Ureter (tissue), 1 donor: ENCODE results near the gene XPC. TPM values are rescaled to one million over a fixed set of nuclear protein-coding genes. Genes with fewer than 3 reads are reported as not detected.

Source experiments
- DNase-seq: peaks from one replicate; pipeline ENCODE4 v3.0.0-alpha.2; 2020; ENCODE audit warnings: low spot score
- total RNA-seq: library from RNA; stranded (reverse); gene quantifications from one replicate; pipeline ENCODE4 v1.2.4, GENCODE V29; 2023
- donor health status: DM: yes; HTN: yes; CAD: no.

The XPC gene
- total RNA-seq, 1 donor from 2014 or later = 55.6 TPM

DNA sequence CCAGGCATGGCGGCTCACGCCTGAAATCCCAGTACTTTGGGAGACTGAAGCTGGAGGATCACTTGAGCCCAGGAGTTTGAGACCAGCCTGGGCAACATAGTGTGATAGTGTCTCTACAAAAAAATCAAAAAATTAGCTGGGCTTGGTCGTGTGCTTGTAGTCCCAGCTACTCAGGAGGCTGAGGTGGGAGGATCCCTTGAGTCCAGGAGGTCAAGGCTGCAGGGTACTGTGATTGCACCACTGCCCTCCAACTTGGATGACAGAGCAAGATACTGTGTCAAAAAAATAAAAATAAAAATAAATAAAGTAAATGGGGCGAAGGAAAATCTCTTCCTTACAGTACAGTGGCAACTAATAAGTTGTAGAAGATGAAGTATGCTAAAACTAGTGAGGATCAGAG is 29.8 kb upstream of the XPC start:
- no peak for DNase-seq

DNA sequence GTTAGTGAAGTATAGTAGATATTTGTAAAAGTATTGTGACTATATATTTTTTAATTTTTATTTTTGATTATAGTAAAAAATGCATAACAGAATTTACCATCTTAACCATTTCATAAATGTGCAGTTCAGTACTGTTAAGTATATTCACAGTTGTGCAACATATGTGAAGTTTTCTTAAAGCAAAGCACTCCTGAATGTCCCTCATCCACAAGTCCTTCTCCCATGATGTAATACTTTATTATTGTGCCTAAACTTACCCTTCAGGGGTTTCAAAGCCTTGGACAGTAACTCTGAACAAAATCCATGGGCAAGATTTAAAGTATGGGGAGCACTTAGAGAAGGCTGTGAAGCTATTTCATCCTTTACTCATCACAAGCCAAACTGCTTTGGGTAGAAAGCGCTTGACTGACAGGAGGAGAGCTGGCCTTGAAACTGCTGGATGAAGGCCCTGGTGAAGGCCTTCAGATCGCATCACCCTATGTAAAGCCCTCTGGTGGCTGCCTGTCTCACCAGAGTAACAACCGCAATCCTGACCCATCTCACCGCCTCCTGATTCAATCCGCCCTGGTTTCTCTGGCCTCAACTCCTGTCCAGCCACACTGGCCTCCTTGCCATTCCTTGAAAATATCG is 28.3 kb upstream of the XPC start:
- no peak for DNase-seq

DNA sequence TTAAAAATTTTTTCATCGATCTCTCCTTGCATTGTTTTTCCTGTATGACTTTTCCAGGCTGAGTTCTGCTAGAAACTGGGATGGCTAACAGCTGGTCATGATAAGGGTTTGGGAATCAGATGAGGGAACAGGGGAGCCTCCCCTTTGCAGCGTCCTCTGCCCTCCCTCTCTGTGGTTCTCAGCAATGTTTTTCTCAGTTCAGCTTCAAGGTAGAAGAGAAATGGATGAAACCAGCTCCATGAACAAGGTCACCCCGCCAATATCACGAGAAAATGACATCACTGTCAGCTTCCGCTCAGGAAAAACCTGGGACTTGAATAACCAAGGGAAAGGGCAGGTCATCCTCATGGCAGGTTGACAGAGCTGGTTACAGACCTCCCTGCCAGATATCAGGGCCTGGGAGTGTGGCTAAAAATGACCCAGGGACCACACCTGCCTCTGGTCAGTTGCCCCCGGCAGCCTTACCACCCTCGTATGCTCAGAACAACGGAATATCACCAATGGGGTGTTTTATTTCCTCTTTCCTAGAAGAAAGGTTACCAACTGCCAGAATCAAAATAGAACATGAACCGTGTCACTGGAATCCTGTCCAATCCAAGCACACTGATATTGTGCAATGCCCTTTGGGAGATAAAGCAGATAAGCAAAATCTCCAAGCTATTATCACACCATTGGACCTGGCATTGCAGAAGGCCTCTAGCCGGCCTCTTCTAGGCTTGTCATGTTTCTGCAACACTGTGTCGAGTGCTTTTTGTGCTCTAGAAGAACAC is 26.3 kb upstream of the XPC start:
- DNase-seq = no peak

DNA sequence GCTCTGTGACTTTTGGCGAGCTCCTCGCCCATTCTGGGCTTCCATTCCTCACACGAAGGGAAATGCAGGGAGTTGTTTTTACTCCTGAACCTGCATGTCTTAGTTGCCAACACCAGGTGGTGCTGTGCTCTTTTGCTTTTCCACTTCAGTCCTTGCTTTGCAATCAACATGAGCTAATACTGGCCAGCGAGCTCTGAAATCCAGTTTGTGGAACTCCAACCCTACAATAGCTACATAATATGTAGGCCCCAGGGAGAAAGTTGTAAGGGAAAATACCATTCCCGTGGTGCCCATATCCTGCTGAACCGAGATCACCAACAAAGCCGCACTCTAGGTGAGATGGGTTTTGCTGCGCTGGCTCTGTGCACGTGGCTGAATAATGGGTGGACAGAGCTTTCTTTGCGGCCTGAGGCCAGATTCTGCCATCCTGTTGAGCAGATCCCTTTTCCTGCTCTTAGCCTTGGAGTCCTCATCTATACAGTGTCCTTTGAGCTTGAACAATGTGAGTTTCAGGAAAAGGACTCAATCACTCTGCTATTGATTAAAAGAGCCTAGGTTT is 25.2 kb upstream of the XPC start:
- peak; percentile 76 for DNase-seq

DNA sequence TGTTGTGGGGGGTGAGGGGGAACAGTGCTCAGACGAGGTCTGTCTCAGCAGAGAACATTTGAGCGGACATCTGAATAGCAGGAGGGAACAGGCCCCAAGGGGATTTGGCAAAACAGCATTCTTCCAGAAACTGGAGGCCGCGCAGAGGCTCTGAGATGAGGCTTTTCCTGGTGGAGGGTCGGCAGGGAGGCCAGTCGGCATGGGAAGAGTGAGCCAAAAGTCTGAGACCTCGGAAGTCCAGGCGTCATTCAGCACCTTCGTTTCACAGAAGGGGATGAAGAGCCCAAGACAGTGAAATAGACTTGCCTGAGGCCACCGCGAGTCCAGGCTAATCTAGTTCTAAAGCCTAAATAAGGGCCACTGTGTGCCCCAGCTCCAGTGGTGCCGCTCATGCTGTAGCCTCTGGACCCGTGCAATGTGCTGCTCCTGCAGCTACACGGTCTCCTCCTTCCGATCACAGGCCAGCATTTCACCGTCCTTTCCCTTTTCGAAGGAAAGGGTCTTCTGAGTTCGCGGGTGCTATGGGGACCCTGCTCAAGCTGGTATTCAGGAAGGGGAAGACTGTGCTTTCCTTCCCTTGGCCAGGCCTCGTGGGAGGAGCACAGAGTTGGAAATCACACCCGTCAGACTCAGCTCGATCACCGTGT is 24.6 kb upstream of the XPC start:
- DNase-seq = no peak

DNA sequence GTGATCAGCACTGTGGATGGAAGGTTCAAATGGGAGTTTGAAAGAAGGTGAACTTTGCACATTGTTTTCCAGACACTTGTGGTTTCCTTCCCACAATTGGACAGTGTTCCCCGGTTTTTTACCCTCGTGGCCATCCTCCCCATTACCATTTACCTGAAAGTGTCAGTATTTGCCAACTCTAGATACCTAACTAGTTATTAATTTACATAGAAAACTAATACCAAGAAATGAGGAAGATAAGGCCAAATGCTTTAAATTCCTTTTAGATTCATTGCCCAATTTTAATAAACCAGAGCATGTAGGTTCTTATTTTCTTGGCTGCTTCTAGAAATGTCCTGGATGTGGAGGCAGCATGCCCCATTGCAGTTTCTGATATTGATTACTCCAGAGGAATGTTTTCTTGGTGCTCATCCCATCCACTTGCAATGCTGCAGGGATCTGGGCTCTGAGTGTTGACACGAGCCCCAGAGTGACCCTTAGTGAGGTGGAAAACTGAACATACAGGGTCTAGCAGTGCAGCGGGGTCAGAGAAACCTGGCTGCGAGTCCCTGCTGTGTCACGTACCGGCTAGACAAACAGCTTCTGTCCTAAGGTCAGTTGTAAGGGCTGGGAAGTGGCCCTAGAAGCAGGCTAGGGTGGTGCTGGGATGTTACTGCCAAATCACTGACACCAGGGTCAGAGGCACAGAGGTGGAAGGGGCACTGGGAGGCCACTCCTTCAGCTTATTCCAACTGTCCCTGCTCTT is 23.7 kb upstream of the XPC start:
- no peak for DNase-seq

DNA sequence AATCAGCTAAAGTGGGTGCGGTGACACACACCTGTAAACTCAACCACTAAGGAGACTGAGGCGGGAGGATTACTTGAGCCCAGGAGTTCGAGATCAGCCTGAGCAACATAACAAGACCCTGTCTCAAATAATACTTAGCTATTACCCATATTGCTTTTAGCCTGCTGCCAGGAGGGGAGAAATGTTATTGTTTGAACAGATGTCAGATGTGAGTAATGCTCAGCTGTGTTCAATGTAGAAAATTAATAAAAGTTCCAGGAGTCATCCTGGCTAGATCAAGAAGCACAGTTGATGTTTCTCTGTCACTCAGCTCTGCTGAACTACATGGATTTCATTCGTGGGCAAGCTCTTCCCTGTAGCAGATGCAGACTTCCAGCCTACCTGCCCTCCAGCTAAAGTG is 22.4 kb upstream of the XPC start:
- no peak for DNase-seq

DNA sequence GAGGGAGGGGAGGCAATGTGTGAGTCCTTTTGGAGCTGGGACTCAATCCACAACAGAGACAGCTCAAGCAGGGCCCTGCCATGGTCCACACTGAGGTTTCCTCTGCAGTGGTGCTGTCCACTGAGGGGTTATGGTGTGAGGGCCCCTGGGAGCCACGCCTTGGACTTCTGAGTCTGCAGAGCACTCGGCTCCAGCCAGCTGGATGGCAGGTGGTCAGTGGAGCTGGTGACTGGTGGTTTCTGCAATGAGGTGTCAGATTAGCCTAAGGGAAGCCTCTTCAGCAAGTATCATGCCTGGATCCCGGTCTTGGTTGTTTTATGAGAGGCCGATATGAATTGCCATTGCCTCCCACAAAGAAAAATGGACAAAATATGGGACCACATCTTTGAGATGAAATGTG is 21.9 kb upstream of the XPC start:
- no peak for DNase-seq

DNA sequence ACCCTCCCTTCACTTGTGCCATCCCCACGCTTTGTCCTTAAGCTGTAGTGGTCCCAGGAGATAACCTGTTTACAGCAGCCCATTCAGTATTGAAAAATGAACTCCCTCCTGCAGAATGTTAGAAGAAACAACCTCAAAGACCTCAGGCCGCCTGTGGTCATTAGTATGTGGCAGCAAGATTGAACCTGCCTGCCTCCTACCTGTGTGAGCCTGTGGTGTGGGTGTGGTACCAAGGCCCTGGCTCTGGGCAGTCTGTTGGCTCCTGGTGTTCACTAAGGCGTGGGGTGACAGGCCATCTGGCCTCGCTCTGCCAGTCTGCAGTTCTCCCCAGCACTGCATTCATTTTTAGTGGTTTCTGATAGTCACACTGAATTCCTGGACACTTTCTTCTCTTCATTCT is 21.2 kb upstream of the XPC start:
- peak; percentile 68 for DNase-seq

DNA sequence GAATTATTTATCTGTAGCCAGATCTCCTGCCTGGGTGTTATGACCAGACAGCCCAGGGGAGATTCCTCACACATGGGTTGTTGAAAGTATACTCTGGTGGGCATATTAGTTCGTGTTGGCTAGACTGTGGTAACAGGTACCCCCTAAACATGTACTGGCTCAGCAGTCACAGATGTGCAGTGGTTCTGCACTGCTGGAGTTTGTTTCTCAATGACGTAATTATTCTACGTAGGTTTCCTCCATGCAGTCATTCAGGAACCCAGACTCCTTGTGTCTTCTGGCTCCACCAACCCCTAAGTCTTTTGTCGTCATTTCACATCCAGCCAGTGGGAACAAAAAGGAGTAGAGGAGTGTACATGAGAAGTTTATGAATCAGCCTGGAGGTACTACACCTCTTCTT is 16.5 kb upstream of the XPC start:
- DNase-seq = no peak

DNA sequence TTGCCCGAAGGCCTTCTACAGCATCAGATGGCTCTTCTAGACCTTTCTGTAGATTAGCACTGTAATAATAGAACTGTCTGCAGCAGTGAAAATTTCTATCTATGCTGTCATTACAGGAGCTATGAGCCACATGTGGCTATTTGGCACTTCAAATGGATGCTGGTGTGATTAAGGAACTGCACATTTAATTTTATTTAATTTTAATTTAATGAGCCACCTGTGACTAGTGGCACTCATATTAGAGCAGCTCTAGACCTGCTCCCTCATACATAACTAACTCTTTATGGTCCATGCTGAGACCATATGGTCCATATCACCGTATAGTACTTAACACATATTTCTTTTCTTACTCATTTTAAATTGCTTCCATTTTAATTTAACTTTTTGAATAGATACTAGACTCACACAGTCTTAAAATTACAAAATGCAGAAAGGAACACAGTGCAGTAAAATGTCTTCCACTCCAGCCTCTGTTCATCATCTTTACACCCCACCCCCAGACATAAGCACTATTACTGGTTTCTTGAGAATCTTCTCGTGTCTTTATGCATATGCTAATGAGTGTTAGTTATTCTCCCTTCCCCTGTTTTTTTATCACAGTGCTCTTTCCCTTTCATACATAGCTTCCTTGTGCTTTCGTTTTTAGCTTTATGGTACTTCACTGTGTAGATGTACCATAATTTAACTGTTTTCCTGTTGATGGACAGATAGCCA is 9.8 kb upstream of the XPC start:
- no peak for DNase-seq

DNA sequence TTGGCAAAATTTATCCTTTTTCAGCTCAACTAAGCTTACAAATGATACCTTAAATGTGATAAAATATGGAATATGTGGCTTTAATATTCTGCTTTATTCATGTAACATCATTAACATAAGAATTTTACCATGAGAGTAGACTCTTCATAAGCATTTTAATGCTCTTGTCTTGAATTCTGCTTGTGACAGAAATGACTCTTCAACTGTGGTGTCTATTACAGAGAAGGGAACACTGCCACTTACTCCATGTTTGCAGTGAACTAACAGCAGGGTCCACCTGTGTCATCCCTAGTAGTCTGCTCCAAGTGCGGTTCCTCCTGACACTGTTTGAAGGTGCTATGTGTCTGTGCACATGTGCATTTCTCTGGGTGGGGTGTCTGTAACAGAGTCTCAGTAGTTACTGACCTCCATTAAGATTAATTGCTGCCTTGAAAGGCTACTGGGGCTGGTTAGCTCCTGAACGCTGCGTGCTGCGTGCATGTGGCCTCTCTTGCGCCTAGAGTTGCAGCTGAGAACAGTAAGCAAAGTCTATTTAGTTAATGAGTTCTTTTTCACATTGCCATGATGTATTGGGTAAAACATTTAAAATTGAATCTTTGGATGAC is 8.6 kb upstream of the XPC start:
- no peak for DNase-seq

DNA sequence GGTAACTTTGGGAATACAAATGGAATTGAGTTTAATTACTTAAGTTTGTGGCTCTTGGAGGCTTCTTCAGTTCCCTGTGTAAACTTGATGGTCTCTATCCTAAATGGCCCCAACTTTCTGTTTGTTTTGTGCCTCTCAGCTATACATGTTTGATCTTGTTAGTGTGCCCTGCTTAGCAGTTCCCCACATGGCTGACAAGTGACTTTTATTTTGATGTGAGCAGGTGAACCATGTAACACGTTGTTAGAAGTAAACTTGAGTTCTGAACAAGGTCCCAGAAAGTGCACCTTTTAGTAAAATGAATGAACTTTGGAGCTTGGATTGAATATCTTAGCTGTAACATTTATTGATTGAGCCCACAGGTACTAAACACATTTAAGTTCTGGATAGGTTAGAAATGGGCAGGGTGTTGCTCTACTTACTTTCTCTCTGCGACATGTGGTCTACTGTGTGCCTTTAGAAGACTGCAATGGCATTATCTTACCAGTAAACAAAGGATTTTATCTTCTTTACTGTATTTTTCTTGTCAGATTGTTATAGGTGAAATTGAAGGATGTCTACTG is 4.7 kb upstream of the XPC start:
- no peak for DNase-seq

DNA sequence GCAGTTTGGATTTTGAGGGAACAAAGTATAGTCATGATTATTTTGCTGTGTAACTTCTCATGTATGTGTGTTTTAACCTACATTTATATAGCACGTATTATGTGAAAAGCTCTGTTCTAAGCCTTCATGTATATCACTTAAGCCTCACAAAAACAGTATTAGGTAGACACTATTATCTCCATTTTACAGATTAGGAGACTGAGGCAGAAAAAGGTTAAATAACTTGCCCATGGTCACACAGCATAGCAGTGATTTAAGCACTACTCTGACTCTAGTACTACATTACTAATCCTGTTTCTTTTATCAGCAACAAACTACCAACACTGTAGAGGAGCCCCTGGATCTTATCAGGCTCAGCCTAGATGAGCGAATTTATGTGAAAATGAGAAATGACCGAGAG is 2.9 kb upstream of the XPC start:
- DNase-seq = no peak

DNA sequence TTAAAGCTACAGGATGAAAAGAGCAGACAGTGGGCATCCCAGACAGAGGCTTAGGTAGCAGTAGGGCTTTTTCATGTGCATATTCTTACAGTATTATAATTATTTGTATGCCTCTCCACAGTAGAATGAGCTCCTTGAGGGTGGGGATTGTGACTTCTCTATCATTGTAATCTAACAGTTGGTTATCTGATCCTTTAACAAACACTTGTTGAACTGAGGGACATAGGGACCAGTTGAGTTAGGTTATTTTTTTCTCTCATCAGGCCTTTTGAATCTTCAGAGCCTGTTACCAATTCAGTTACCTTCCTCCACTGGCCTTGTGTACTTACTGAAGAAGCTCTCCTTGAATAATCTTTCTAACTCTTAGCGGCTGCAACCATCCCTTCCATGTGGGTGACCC is 1.4 kb upstream of the XPC start:
- no peak for DNase-seq

DNA sequence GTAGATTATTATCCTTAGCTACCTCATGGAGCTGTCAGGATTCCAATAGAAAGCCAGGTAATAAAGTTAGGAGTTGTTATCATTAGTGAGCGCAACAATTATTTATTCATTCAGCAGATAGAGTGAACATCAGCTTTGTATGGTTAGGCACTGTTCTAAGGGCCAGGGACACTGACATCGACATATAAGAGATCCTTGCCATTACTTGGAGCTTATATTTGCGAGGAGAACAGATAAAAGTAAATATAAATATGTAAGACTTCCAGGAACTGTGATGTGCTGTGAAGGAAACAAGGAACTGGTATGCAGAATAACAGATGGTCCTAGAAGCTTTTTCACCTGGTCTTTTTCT is 689 bp upstream of the XPC start:
- DNase-seq = no peak

DNA sequence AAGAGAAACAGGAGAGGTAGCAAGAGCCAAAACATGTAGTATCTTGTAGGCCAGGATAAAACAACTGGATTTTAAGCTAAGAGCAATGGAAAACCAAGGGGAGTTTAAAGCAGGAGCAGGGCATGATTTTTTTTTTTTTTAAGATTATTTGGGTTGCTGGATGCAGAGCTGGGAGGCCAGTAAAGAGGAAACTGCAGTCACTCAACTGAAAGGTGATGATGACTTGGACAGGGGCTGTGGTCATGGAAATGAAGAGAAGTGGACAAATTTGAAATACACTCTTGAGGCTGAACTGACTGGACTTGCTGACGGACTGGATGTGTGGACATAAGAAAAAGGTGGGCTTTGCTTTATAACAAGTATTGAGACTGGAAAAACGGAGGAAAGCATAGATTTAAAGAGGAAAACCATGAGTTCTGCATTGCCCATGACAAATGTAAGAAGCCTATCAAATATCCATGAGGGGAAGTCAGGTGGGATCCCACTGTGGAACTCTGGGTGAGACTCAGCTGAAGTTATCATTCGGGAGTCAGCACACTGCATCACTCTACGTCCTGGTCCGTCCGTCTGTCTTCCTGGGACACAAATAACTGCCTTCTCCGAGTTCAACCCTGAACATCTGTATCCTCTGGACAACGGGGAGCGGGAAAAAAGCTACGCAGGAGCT is 688 bp downstream of the XPC start:
- DNase-seq = no peak

DNA sequence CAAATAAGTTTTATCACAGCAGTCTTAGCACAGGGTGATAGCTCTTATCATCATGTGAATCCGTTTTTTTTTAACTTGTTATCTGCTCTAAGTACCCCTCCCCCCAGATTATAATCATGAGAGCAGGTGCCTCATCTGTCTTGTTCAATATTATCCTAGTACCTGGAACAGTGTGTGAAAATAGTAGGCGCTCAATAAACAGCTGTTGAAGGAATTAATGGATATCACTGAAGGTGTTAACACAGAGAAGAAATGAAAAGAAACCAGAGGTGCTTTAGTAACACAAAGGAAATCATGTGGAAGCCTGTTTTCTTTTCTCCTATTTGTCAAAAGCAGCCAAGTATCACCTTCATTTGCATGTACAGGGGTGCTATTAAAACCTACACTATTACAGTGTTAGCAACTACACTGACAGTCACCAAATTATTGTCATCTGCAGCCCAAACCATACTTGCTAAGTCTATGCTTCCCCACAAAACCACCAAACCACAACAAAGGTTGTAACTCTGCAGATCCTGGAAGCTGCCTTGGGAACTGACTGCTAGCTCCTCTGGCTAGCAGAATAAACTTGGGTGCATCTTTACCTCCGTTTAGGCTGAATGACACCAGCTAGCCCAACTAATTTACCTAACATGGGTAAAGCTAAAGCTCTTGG is 2.9 kb downstream of the XPC start:
- no peak for DNase-seq

DNA sequence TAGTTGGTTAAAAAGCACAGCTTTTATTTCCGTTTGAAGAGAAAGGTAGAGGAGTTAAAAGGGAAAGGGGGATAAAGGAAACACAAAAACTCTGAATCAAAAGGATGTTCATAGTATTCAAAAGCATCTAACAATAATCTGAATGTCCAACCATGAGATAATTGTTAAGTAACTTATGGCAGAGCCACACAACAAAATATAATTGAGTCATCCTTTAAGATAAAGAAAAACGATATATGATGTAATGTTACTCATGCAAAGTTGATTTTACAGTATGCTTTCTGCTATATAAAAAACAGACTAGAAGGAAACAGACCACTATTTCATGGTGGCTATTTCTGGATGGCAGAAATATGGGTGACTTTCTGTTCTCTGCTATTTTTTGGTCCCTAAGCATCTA is 3.9 kb downstream of the XPC start:
- no peak for DNase-seq

DNA sequence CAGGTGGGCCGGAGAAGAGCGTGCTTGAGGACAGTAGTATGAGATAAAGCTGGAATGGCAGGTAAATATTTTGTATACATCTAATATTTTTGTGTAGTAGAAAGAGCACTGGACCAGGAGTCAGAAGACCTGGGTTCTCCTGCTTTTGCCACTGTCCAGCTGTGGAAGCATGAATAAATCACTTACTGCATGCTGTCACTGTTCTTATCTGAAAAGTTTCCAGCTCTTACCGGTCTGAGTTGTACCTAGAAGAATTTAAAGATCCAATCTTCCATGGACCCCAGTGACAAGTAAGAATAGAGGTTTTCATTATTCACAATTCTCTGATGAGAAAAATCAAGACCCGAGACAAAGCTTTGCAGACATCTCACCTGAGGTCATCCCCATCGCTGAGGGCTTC is 5.9 kb downstream of the XPC start:
- no peak for DNase-seq
